HG03039 (cell line): Measurements from ENCODE around the gene CCR8.

Experiments
- ATAC-seq: cut with Tn5 transposase; IDR thresholded peaks from one replicate; pipeline ENCODE4 v1.9.1; 2021; ENCODE audit warnings: mild to moderate bottlenecking, moderate library complexity; ENCODE audit not compliant: unreplicated experiment

Gene CCR8, protein sequence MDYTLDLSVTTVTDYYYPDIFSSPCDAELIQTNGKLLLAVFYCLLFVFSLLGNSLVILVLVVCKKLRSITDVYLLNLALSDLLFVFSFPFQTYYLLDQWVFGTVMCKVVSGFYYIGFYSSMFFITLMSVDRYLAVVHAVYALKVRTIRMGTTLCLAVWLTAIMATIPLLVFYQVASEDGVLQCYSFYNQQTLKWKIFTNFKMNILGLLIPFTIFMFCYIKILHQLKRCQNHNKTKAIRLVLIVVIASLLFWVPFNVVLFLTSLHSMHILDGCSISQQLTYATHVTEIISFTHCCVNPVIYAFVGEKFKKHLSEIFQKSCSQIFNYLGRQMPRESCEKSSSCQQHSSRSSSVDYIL

DNA sequence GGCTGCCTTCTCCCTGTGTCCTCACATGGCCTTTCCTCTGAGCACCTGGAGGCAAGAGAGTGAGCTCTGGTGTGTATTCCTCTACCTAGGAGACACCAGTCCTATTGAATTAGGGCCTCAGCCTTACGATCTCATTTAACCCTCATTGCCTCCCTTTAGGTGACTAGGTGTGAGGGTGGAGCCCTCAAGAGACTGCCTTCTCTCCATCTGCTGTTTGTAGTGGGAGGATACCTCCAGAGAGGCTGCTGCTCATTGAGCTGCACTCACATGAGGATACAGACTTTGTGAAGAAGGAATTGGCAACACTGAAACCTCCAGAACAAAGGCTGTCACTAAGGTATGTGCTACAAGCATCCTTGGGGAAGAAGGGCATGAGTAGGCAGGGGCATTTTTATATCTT lies at the start of gene CCR8:
Gene CCR8, plus strand, starts transcription at position 217 of the 400 bp plus-strand sequence. CDS start 2,623 bp downstream, outside the sequence.
- ATAC-seq: no peak

DNA sequence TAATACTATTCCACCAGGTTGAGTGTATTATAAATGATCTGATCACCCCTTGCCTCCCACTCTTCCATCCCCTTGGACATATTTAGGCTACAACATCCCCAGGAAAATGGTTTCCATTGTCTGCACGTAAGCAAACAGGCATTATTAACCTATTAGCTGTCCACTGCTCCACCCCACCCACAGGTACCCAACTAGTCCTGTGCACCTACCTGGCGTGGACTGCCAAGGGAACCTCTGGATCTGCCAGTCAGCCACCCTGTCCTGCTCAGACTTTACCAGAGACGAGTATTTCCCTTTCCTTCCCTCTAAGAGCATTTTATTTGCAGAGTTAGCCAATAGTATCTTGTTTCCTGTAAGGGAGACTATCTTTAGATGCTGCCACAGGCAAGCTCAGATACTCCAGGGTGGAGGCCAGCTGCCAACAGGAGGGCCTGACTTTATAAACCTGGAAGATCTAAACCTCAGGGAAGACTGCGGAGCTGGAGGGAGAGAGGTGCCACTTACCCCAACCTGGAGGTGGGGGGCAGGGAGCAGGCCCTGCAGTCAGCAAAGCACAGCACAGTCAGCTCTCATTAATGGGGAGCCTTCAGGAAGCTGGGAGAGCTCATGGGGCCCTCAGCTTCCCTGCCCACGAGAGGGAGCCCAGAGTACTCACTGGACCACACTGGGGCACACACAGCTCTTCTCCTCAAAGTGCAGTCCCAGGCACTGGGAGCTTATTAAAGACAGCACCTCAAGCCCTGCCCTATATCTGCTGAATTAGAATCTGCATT lies 49.6 kb upstream of the CCR8 start, which contains the start of gene CX3CR1:
Gene CX3CR1, minus strand, starts transcription at position 292 of the 773 bp plus-strand sequence. CDS start 13,527 bp downstream, outside the sequence.
- ATAC-seq: no peak

DNA sequence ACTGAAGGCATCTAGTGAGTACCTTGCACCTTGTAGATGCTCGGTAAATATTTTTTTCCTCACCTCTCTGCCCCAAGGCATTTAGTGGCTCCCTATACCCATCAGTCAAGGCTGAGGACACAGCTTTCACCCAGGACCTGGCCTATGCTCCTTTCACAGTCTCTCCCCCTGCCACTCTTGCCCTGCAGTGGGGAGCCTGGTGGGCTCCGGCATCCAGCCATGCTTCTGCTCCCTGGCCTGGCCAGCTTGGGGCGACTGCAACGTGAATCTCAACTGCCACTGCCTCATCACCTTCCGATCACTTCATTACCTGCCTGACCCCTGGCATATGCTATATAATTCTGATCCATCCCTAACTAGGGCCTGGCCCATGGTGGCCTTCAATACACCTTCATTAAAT lies 48.9 kb upstream of the CCR8 start:
- no peak for ATAC-seq

DNA sequence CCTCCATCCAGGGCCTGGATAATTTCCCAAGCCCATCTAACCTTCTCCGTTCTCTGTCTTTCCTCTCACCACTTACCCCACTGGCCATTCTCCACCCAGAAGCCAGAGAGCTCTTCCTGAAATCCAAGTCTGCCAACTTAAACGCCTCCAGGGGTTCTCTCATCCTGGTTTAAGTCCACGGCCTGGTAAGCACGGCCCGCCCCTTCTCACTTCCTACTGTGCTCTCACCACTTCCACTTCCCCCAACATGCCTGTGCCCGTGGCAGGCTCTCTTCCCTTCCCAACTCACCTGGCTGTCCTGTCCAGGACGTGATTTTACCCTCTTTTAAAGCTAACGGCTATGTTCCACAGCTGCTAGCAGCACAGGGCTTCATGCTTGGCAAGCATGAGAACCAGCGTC lies 48.0 kb upstream of the CCR8 start:
- ATAC-seq: no peak

DNA sequence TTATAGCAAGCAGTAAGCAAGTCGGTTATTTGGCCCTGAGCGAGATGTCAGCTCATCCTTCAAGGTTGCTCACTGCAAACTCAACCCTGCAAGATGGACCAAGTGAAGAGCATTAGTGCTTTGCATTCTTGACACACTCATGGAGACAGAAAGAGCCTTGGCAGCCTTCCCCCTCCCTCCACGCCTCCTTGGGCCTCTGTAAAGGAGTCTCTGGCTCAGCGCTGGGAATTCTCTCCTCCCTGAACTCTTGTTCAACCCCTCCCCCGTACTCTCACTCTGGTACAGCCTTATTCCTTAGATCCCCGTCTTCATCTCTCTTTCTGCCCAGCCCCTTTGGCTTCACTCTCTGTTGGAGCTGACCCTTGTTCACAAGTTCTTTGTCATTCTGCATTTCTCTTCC lies 47.5 kb upstream of the CCR8 start:
- no peak for ATAC-seq

DNA sequence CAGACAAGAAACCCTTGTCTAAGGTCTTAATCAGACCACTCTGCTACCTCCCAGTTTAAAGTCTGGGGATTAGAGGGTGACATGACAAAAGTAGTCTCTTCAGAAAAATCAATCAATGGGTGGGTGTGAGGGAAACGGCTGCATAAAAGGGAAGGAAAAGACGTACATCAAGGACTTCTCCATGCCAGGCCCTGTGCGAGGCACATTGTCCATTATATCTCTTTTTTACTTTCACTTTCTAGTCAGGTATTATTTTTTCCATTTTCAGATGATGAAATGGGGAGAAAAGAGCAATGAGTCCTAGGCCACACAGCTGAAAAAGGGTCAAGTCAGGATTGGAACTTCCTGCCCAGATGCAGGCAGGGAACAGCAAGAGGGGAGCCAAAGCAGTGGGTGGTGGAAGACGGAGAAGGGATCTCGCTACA lies 45.0 kb upstream of the CCR8 start:
- ATAC-seq: no peak

DNA sequence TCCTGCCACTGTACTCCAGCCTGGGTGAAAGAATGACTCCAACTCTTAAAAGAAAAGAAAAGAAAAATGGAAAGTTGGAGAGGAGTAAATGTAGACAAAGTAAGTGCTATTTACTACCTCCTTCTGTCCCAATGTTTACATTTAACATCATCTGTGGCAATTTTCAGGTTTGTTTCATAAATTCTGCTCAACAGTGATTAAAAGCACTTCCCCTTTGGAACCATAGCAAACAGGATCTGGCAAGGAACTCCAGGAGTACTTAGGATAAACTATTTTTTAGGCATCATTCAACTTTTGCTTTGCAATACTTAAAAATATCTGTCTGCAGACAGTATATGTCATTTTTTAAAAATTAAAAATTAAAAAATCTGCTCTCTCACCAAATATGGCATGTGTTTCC lies 44.2 kb upstream of the CCR8 start:
- no peak for ATAC-seq

DNA sequence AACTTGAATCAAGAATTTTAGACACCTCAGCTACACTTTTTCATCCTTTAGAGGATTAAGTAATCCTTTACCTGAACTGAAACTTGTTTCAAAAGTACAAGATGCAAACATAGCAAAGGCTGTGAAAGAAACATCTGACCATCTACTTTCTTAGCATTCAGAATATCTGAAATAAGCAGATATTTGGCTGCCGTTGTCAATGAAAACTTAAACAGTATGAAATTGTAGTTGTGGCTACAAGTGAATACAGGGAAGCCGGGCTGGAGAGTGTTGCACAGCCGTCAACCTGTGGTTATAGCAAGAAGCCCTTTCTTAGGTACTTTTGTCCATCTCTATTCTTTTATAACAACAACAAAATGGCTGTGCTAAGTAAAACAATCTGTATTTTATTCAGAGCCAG lies 42.7 kb upstream of the CCR8 start:
- no peak for ATAC-seq

DNA sequence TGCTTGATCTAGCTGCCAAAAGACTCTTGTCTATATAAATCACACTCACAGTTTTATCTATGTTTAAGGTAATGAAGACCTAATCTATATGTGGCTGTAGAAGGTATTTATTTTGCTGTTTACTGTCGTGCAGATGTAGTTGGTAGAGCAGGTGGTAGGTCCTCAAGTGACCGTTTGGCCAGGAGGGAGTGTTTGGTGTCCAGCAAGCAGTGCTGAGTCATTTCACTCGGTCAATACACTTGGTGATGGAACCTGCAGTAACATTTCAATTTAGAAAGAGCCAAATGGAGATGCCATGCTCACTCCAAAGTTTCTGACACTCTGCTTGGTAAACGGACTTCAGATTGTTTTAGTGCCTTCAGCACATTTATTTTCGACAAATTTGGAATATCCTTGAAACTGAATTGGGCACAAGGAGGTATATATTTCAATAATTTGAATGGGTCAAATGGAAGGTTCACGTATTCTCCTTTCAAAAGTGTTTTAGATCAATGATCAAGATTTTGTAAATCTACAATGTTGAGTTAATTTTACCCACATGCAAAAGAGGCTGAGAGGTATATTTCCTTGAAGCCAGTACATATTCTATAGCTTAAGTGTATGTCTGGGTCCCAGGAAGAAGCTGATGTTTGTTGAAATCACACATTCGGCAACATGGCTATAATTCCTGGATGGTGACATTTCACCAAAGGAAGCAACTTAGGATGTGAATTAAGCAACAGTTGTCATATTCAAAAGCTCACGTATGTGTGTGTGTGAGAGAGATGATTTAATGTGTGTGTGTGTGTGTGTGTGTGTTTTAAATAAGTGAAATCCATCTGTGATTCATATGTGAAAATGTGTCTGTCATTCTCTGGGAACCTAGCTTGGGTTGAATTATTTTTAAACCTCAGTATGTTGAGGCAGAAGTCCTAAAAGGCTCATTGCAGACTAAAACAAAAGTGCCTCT lies 42.0 kb upstream of the CCR8 start:
- ATAC-seq: no peak

DNA sequence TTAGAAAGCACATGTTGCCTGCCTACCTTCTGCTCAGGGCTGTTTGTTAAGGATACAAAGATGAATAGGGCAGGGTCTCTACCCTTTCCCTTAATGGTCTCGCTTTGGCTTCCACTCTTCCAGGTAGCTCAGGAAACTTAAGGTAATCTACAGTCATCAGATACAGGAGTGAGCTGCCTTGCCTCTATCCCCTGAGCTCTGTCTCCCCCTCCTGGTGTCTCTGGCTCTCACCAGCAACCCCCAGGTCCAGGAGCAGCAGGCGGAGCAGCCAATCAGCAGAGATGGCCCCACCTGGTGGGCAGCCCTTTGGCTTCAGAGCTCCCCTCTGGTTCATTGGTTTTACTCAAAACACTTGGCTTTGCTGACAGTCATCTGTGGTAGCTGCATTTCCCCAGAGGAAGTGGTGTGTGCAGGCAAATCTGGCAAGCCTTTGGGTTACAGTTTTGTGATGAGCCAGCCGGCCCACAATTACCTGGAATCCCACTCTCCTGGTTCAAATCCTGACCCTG lies 41.2 kb upstream of the CCR8 start:
- peak; percentile 97 for ATAC-seq

DNA sequence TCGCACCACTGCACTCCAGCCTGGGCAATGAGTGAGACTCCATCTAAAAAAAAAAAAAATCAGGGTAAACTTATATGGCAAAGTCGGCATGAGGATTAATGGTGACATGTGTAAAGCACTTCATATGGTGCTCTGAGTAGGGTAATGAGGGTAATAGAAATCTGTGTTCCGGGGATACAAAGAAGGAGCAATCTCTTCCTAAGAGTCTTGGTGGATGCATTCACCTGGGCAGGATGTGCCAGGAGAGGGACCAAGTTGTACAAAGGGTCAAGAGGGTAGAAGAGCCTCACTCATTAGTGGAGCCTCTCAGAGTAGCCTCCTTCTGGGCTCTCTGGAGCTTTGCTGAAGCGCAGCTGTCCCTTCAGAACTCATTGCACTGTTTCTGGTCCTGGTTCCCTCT lies 40.4 kb upstream of the CCR8 start:
- no peak for ATAC-seq

DNA sequence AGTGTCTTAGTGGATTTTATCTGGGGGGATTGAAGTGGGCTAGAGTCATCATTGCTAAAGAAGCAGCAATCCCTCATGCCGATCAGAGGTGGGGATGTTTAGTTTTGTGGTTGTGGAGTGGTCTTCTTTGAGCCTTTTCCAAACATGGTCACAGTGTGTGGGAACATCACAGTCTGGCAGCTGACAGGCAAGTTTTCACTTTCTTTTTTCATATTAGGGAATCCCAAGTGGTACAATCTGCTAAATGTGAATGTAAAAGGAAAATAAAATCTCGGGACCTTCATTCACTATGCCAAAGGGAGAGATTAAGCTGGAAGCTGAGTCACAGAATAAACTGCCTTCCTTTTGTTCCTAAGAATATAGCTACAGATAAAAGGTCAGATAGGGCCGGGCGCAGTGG lies 39.3 kb upstream of the CCR8 start:
- ATAC-seq: no peak

DNA sequence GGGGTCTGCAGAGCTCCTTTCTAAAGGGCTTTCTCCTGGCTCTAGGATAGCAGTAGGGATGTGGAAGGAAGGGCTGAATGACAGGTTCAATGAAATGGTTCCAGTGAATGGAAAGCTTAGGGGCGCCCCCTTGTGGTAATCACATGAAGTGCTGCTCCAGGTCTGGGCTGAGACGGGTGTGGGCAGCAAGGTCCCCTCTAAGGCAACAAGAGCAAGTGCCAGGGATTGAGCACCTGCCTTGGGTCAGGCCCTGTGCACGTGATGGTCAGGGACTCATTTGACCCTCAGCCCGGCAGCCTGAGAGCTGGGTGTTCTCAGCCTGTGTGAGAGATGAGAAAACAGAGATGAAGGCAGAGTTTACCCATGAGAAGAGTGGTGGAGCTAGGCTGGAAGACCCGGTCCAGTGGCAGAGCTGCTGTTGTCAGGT lies 37.6 kb upstream of the CCR8 start:
- no peak for ATAC-seq

DNA sequence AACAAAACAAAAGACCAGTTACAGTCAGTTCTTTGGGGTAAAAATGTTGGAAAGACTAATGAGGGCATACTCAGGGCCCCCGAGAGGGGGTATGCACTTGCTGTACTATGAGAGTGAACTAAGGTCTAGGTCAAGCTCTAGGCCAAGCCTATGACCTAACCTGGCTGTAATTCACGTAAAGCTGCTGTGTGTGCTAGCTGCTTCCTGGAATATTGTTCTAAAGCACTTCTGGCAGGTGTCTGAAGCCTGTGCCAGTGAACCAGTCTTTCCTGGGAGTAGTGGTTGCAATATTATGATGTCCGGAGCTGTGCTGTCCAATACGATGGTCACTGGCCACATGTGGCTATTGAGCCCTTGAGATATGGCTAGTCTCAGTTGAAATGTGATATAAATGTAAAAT lies 36.5 kb upstream of the CCR8 start:
- ATAC-seq: no peak

DNA sequence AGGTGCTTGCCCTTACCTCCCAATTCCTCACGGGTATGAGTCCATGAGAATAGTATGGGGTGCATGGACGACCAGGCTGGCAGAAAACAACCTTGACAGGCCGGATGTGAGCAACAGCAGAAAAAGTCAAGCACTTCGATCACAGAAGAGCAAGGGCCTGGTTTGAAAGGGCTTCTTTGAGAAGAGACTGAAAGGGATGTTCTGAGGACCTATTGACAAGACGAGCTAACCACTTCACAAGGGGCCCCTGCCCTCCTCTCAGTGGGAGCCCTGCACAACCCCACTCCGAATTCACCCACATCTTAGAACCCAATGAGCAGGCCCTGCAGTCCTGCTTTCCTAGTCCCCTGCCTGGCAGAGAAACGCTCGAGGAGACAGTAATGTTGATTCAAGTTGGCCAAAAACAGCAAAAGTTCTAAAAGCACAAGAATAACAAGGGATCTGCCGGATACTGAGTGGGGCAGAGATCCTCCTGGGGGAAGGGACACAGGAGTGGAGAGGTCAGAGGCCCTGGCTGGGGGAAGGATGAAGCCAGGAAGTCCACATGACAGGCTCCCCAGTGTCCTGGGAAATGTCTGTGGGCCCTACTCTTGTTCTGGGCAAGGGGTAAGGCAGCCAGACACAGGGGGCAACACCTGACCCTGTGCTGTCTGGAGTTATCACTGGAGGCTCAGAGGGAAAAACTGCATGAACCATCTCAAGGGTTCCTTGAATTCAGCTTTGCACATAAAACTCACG lies 34.9 kb upstream of the CCR8 start:
- no peak for ATAC-seq

DNA sequence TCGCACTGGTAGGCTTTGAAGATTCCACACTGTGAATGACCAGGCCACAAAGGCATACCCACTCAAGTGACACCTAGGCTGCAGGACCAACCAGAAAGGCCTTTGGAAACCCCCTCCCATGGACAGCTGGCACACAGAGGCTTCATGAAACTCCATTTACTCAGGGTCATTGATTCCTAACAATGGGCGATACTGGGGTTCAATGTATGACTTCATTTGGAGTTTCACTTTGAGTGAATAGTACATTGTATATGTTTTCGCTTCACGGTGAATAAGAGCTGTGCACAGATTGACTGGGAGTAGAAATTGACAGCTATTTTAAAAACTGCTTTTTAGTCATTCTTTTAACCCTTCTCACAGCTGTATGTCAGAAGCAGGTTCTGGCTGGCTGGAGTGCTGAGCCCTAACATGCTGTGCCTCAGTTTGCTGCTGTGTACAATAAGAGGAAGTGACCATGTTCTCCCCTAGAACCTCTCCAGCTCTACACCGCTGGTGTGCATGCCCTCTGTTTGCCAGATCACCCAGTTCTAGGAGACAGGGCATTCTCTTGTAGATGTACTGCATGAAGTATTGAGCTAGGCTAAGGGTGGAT lies 34.2 kb upstream of the CCR8 start:
- peak; percentile 79 for ATAC-seq

DNA sequence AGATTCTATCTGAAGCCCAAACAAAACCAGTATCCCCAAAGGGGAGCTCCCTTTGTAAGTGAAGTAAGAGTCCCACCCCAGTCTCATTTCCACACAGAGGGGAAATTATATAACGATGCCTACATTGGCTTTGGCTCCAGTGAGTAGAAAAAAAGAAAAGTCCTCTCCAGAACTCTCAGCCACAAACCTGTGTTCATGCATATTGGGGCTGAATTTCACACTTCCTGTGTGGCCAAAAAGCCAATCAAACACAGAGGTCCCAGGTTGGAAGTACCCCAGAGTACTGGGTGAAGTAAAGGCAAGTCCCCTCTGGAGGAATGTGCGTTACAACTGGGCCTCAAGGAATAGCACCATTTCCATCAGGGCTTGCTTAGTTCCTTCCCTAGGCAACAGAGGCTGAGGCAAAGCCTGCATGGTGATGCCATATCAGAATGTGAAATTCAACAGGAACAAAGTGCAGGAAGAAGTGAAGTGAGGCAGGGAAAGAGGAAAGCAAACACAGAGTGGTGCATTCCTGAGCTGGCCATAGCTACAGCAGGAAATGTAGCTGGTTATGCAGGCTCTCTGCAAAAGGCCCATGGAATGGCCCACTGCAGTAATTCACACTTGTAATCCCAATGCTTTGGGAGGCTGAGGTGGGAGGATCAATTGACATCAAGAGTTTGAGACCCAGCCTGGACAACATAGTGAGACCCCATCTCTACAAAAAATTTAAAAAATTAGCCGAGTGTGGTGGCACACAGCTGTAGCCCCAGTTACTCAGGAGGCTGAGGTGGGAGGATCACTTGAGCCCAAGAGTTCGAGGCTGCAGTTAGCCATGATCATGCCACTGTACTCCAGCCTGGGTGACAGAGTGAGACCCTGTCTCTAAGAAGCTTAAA lies 33.1 kb upstream of the CCR8 start:
- ATAC-seq: no peak

DNA sequence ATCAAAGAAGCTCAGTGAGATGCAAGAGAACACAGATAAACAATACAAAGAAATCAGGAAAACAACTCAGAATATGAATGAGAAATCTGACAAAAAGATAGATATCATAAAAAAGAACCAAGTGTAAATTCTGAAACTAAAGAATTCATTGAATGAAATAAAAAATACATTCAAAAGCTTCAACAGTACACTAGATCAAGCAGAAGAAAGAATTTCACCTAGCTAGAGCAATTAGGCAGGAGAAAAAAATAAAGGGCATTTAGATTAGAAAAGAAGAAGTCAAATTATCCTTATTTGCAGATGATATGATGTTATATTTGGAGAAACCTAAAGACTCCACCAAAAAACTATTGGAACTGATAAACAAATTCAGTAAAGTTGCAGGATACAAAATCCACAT lies 30.2 kb upstream of the CCR8 start:
- no peak for ATAC-seq

DNA sequence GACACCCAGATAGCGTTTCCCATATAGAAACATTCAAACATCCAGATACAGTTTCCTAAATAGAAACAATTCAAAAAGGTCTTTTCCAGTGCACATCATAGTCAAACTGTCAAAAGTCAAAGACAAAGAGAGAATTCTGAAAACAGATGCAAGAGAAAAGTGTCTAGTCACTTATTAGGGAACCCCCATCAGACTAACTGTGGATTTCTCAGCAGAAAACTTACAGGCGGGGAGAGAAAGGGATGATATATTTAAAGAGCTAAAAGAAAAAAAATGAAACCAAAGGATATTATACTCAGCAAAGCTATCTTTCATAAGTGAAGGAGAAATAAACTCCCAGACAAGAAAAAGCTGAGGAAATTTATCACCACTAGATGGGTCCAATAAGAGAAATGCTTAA lies 27.3 kb upstream of the CCR8 start:
- no peak for ATAC-seq
